ELF-1 (cell line): Measurements from ENCODE around the gene SEC14L3.
"Not testable (repeated sequence)": the region's sequence is repeated elsewhere in the genome, so short reads cannot be mapped to it uniquely, and the experiment has no call there.

Experiments
- DNase-seq: peaks from one replicate; pipeline ENCODE4 v3.0.0-alpha.2; 2016; ENCODE audit warnings: low read depth, low spot score

SEC14L3 gene

DNA sequence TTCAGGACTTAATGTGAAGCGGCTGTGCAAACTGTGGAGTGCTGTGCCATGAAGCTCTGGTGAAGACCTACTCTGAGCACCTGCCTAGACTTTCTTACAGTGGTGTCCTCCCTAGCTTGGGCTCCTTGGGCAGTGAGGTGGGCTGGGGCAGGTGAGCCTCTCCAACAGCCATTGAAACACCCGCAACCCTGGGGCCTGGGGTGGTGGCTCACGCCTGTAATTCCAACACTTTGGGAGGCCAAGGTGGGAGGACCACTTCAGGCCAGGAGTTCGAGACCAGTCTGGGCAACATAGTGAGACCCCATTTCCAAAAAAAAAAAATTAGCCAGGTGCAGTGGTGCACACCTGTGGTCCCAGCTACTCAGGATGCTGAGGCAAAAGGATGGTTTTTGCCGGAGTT, 14.3 kb upstream of the SEC14L3 start:
- DNase-seq, result no peak

DNA sequence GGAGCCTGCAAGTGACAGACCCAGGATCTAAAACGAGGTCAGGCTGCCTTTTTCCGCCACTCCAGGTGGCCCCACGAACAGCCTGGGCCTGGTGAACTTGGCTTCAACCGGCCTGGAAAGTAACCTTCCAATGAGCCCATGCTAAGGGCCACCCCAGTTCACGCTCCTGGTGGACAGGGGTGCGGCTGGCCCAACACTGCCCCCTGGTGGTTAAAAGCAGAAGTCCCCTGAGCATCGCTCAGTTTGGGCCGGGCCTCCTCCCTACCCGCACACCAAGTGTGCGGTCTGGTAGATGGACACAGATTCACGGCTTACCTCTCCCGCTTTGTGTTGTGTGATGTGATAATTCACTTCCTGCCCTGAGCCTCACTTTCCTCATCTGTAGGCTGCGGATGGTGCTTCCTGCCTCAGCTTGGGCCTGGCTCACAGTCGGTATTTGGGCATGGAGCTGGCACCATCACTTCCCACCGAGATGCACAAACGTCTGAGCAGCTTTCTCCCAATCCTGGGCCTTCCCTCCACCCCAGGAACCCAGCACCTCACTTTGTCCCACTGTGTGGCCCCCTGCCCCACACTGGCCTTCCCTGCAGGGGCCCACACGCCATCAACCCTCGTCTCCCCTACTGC, 13.7 kb upstream of the SEC14L3 start:
- peak; percentile 89 for DNase-seq

GRCh38 chr22:30483169-30483568, 11.4 kb upstream of the SEC14L3 start:
- no peak for DNase-seq

DNA sequence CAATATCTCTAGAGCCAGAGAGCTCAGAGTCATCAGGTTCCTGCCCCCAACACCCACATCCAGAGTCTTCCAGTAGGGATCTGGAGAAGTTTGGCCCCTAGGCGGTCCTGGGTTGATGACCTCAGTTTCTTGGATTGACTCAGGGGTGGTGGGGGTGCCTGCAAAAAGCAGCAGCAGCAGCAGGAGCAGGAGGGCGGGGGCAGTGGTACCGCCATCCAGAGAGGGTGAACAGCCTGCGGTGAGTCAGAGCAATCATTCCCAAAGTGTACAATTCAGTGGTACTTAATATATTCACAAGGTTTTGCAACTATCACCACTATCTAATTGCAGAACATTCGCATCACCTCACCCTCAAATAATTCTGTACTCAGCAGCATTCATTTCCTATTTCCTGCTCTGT, 9.9 kb upstream of the SEC14L3 start:
- DNase-seq, result no peak

- no peak for DNase-seq
Observed at GRCh38 chr22:30479981-30480380, 8.2 kb upstream of the SEC14L3 start.

GRCh38 chr22:30474683-30475424, 3.0 kb upstream of the SEC14L3 start:
- DNase-seq, result no peak

DNA sequence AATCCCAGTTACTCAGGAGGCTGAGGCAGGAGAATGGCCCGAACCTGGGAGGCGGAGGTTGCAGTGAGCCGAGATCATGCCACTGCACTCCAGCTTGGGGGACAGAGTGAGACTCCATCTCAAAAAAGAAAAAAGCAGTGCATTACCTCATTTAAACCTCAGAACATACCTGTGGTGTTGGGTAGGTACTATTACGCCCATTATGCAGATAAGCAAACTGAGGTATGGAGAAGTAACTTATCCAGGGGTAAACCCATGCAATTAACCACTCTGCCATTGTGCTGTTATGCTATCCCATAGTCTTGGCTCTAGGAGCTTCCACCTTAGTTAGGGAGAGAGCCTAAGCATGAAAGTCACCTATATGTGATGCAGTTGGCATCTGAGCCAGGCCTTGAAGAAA, 2.3 kb upstream of the SEC14L3 start:
- DNase-seq, result no peak

DNA sequence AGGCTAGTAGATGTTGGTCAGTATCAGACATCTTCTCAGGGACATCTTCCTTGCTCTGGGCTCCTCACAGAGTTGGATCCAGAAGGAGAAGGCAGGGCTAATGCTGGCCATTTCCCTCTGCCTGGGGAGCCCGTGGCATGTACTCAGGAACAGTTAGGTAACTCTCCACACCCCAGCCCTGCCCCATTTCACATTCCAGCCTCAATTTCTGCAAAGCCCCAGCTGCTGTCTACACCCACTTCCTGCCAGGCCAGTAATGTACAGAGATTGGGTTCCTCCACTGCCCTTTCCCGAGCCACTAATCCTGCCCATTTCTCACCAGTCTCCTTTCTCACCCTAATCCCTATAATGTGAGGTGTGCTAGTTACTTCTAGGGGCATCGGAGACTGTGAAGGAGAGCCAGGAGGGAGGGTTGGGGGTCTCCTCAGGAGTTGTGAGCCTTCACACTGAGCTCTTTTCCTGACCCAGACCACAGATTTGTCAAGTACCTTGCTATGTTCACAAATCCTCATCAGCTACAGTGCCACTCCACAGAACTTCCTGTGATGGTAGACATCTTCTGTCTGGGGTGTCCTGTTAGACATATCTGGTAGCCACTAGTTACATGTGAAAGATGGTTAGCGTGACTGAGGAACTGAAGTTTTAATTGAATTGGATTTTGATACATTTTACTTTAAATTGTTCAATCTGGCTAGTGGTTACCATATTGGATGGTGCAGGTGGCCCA, 1.3 kb upstream of the SEC14L3 start:
- DNase-seq, result no peak

DNA sequence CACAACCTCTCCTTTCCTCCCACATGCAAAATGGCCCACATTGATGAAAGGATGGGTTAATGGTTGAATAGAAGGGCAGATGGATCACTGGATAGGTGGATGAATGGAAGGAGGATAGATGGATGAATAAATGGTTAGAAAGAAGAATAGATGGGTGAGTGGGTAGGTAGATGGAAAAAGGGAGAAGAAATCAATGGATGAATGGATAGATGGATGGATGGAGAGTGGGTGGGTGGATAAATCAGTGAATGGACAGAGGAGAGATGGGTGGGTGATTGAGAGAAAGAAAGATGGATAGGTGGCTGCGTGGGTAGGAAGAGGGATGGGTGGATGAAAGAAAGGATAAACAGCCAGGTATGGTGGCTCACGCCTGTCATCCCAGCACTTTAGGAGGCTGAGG, 1.2 kb downstream of the SEC14L3 start:
- DNase-seq, result no peak

DNA sequence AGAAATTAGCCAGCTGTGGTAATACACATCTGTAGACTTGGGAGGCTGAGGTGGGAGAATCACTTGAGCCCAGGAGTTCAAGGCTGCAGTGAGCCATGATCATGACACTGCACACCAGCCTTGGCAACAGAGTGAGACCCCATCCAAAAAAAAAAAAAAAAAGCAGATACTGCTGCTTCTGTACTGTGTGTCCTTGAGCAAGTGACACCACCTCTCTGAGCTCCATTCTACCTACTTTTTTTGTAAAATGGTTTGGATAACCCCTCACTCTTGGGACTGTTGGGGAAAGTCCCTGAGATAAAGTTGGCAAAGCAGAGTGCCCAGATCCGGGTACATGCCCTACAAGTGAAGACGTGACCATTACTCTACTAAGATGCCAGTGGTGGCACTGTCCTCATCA, 2.7 kb downstream of the SEC14L3 start:
- DNase-seq, result no peak

GRCh38 chr22:30460555-30460954, 11.3 kb downstream of the SEC14L3 start:
- not testable (repeated sequence) for DNase-seq

DNA sequence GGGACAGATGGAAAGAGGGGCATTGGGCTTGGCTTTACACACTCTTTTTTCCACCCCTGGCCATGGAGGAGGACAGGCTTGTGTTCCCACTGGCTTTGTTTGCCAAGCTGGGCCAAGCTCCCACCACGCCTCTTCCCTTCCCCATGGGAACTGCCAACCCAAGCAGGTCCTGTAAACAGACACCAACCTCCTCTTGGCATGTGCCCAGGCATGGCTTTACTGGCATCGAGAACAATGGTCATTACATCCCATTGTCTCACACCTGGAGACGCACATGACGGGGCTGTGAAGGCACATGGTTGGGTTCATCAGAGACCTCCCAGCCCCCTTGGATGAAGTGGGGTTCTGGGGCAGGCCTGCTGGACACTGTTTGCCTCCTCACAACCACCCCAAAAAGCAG, 11.7 kb downstream of the SEC14L3 start:
- no peak for DNase-seq

DNA sequence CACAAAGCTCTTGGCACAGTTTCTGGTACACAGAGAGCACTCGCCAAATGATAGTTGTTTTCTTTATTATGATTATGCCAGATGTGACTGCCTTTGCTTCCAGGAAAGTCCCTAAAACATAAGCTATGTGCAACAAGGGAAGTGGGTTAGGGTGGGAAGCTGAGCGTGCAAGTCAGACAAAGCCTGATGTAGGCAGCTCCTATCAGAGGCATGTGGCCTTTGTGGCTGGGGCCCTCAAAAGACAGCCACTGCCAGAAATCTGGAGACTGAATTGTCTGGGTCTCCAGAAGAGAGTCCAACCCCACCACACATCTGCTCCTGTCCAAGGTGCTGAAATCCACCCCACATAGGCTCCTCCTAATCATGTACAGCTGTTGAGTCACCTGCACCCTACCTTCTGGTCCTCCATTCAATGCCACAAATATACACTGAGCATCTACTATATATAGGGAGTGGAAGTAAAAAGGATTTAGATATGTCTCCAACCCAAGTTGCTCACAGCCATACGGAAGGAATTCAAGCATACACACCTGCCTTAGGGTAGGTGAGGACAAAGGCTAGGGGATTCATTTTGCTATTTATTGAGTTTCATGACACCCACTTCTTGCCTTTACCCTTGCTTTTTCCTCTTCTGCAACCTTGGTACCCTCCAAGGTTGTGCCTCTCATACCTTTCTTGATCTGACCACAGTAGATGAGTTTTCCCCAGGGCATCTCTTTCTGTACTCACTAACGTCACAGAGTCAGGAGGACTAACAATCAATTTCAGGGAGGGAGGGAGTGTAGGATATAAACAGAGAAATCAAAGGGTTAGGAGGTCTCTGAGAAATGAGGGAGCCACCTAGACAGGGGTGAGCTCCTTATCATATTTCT, 12.4 kb downstream of the SEC14L3 start:
- DNase-seq, result no peak

GRCh38 chr22:30457981-30458380, 13.8 kb downstream of the SEC14L3 start:
- no peak for DNase-seq

GRCh38 chr22:30455075-30455840, 16.6 kb downstream of the SEC14L3 start:
- DNase-seq, result no peak

- DNase-seq, result peak; percentile 61
Observed at GRCh38 chr22:30453731-30454510, 17.9 kb downstream of the SEC14L3 start.

DNA sequence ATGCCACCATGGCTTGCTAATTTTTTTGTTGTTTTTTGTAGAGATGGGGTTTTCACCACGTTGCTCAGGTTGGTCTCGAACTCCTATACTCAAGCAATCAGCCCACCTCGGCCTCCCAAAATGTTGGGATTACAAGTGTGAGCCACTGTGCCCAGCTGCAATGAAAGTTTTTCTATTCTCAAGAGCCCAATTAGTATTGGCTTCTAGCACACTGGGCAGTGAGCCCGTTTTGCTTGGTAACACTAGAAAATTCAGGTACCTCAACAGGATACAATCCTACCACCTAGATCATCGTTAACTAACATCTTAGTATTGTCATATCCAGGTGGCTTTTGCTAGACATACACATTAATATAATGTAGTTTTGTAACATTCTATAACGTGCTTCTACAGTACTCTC, 19.0 kb downstream of the SEC14L3 start:
- DNase-seq, result no peak

GRCh38 chr22:30451488-30451887, 20.3 kb downstream of the SEC14L3 start:
- DNase-seq, result not testable (repeated sequence)

DNA sequence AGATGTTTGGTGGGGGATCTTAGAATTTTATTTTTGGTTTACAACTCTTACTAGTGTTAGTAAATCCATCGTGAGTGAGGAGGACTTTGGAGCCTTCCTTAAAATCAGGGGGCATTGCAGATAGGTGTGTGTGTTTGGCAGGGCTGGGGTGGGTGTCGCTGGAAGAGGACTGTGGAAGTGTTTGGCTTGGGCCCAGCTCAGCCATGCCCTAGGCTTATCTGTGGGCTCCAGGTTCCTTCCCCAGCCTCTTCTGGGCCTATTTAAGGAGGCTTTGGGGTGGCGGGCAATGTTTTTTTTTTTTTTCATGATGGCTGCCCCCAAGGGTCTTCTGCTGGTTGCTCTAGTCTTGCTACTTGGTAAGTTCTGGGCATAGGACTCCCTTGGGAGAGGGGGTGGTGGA, 24.2 kb downstream of the SEC14L3 start:
- DNase-seq, result no peak

DNA sequence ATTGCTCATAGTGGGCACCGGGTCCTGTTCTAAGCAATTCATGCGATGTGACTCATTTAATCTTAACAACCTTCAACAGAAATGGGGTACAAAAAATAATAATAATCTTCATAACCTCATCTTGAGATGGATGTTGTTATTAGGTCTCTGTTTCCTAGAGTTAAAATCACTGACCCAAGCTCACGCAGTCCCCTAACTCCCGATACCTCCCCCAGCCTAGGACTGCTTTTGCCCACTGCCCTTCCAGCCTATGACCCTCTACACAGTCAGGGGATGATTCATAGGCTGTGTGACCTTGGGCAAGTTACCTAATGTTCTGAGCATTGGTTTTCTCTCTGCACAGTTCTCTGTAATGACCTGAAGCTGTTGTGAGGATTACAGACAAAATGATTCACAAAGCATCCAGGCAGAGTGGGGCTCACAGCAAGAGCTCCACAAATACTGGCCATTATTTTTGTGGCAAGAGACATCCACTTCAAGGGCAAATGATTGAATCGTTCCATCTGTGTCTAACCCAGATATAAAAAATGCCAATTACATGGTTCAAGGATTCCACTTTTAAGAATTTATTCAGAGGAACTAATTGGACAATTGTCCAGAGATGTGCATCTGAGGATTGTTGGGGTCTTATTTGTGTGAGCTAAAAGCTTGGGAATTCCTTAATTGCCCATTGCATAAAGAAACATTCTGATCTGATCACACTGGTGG, 26.2 kb downstream of the SEC14L3 start:
- DNase-seq, result no peak
